ENCODE measurements around the gene DAB2IP.

The DAB2IP gene

GRCh38 chr9:121821326-121821725 is 169.9 kb downstream of the DAB2IP start:
- no peak for DNase-seq

DNA sequence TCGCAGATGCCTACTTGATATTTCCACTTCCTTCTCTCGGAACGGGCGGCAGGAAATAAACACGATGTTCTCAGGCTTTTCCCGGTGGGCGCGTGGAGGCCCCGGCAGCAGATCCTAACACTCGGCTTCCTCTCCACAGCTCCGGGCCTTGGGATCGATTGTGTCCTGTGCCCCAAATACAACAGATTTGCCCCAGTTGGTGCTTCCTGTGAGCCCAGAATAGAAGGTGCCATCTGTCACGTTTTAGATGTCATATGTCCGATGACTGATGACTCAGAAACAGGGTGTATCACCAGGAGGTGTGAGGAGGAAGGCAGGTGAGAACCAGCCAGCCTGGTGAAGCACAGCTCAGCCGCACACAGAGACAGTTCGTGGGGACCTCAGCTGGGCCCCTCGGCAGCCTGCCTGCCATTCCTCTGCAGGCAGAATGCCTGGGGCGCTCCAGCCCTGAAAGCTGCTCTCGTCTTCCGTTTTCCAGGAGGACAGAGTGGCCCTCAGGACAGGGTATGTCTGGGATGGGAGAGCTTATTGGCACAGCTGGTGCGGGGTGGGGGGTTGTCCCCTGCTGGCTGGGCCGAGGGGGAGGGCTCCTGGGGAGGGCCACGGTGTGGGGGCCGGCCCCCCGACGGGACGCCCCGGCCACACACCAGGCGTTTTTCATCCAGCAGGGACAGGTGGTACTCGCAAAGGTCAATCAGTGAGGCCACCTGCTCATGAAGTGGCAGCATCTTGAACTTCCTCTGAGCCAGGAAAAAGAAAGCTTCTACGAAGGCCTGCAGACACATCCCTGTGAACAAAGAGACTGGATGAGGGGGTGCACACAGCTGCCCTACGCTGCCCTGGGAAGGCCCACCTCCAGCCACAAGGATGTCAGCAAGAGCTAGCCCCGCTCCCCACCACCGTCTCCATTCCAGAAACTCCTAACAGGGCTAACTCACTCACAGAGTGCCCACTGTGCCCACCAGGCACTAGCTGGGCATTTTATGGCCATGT is 171.0 kb downstream of the DAB2IP start:
- DNase-seq: no peak

DNA sequence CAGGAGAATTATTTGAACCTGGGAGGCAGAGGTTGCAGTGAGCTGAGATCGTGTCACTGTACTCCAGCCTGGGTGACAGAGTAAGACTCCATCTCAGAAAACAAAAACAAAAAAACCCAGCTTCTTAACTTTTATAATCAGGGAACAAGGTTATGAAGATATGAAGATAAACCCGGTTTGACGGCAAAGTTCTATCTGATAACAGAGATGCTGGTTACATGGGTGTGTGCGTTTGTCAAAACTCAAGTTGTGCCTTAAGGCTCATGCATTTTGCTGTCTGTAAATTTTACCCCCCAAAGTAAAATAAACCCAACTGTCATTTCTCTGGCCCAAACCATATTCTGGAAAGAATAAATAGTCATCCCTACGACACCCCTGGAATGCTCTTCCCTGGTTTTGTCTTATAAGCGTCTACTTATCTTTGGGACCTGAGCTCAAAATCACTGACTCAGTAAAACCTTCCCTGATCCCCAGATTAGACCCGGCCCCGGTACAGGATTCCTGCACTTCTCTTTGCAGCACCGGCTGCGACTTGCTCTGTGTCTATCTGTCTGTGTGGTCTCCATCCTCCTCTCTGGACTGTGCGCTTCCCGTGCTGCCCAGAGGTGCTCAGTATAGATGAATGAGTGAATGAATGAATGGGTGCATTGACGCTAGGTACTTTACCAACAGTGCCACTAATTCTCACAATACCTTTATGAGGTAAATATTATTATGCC is 172.2 kb downstream of the DAB2IP start:
- no peak for DNase-seq

DNA sequence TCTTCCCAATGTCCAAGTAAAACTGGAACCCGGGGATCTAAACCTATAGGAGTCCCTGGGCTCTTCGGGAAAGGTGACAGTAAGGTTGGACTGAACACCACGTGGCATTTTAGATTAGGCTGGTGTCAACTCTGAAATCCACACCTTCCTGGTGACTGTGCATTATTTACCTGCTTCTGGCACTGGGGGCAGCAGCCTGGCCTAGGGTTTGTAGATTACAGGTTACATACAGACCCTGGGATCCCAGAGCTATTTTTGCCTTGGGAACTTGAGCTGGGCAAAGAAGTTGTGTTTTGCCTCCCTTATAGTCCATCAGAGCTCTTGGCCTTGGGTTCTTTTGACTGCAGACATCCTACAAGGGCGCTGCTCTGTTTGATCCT is 173.2 kb downstream of the DAB2IP start:
- DNase-seq: no peak

- DNase-seq: no peak
These were observed 173.7 kb downstream of the DAB2IP start for GRCh38 chr9:121825031-121825691.

GRCh38 chr9:121826711-121827110 is 175.3 kb downstream of the DAB2IP start:
- no peak for DNase-seq

- no peak for DNase-seq
These were observed 176.0 kb downstream of the DAB2IP start for GRCh38 chr9:121827251-121827967.

- DNase-seq: no peak
These were observed 179.2 kb downstream of the DAB2IP start for GRCh38 chr9:121830441-121831140.

DNA sequence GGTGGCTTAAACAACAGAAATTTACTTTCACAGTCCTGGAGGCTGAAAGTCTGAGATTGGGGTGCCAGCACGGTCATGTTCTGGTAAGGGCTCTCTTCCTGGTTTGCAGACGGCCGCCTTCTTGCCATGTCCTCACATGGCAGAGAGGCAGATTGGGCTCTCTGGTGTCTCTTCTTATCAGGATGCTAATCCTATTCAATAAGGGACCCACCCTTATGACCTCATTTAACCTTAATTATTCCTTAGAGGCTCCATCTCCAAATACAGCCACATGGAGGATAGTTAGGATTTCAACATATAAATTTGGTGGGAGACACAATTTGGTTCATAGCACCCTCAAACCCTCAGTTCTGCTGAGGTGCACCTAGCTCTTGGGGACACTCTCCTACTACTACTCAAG is 180.4 kb downstream of the DAB2IP start:
- DNase-seq: no peak

DNA sequence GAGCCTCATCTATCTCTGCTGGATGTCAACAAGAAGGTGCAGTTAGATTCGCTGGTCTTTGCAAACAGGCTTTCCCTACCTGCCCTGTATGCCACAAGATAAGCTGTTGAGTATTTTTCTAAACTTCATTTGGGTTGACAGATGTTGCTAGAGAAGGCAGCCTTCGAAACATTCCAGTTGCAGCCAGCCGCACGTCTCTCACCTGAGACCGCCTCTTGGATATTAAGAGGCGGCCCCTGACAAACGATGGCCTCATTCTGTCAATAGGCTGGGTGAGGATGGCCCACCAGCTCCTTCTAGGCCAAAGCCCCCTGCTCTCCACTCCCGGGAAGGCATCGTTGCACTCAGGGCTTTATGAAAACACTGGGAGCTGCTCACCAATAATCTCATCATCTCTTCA is 181.6 kb downstream of the DAB2IP start:
- DNase-seq: no peak
